Measurements from ENCODE around the gene CTTN. TPM values are rescaled to one million over a fixed set of nuclear protein-coding genes. Genes with fewer than 3 reads are reported as not detected.
A peak's percentile ranks its signal among the peaks of the same experiment; 100 is the strongest.

The CTTN gene
- total RNA-seq, 1 donor from 2014 or later = 296 TPM

DNA sequence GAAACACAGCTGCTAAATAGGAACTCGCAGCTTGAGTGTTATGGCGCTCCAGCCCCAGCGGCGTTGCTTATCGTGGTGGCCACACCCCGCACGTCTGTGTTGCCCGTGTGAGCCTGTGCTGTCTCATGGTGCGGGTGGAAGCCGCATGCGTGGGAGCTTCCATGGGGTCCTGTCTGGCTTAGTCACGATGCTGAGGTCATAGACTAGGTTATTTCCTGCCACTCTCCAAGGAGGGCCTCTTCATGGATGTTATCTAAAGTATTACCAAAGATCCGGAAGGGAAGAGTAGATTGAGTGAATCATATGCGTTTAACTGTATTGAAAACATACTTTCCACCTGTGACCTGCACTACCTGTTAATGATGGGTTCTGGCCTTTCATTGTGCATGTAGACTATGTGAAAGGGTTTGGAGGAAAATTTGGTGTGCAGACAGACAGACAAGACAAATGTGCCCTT, 21.7 kb downstream of the CTTN start:
- H3K4me3 Mint-ChIP-seq (ENCODE audit: unreplicated experiment) = no peak overlapping the region
- H3K9me3 Mint-ChIP-seq (ENCODE audit: unreplicated experiment) = peaks cover 4% of the 10 kb centered on the region
- TF ChIP-seq, protein P1, sequence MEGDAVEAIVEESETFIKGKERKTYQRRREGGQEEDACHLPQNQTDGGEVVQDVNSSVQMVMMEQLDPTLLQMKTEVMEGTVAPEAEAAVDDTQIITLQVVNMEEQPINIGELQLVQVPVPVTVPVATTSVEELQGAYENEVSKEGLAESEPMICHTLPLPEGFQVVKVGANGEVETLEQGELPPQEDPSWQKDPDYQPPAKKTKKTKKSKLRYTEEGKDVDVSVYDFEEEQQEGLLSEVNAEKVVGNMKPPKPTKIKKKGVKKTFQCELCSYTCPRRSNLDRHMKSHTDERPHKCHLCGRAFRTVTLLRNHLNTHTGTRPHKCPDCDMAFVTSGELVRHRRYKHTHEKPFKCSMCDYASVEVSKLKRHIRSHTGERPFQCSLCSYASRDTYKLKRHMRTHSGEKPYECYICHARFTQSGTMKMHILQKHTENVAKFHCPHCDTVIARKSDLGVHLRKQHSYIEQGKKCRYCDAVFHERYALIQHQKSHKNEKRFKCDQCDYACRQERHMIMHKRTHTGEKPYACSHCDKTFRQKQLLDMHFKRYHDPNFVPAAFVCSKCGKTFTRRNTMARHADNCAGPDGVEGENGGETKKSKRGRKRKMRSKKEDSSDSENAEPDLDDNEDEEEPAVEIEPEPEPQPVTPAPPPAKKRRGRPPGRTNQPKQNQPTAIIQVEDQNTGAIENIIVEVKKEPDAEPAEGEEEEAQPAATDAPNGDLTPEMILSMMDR (IDR thresholded peaks at IDR 0.05; ENCODE audit: partially characterized antibody, unreplicated experiment) = no peak
- H3K4me1 Mint-ChIP-seq (ENCODE audit: low read depth, unreplicated experiment) = peaks cover 14% of the 10 kb centered on the region
- no peak overlapping the region for H3K27ac Mint-ChIP-seq (ENCODE audit: unreplicated experiment)
- peaks cover 8% of the 10 kb centered on the region for H3K27me3 Mint-ChIP-seq (ENCODE audit: unreplicated experiment)
- H3K36me3 Mint-ChIP-seq (ENCODE audit: unreplicated experiment) = peaks cover 4% of the 10 kb centered on the region
- no peak for DNase-seq

DNA sequence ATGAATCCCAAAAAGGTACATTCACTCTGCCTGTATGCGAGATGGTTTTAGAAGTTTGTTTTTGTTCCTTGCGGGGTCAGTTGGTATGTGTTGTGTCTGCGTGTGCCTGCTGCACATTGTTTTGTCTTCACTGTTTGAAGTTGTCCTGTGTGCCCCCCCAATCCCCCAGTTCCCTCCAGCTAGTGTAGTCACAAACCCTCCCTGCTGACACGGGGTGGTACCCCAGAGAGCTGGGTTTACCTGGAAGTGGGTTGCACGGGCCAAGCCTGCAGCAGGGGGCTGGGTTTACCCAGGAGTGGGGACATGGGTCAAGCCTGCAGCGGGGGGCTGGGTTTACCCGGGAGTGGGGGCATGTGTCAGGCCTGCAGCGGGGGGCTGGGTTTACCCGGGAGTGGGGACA, 22.2 kb downstream of the CTTN start:
- peaks cover 10% of the 10 kb centered on the region for H3K27me3 Mint-ChIP-seq (ENCODE audit: unreplicated experiment)

DNA sequence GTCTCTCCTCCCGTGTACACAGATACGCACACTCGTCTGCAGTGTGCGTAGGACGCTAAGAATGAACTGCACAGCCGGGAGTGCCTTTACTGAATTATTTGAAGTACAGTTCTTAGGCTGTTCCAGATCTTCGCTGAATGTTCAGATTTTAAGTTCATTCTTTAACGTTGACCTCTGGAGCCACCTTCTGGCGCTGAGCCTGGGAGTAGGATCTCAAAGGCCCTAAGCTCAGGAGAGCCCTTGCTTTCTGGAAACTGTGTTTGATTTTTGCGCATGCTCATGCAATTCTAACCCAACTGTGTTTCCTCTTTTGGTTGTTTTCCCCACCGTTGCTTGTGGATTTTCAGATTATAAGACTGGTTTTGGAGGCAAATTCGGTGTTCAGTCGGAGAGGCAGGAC, 22.8 kb downstream of the CTTN start:
- H3K27me3 Mint-ChIP-seq (ENCODE audit: unreplicated experiment) = peaks cover 12% of the 10 kb centered on the region
- peaks cover 20% of the 10 kb centered on the region for H3K4me1 Mint-ChIP-seq (ENCODE audit: low read depth, unreplicated experiment)
- H3K27ac Mint-ChIP-seq (ENCODE audit: unreplicated experiment) = no peak overlapping the region
- TF ChIP-seq, protein P1 (IDR thresholded peaks at IDR 0.05; ENCODE audit: partially characterized antibody, unreplicated experiment) = no peak
- peaks cover 4% of the 10 kb centered on the region for H3K36me3 Mint-ChIP-seq (ENCODE audit: unreplicated experiment)
- H3K4me3 Mint-ChIP-seq (ENCODE audit: unreplicated experiment) = no peak overlapping the region
- peaks cover 11% of the 10 kb centered on the region for H3K9me3 Mint-ChIP-seq (ENCODE audit: unreplicated experiment)
- no peak for DNase-seq

More for the DNA sequence above, 22.2 kb downstream of the CTTN start:
- H3K36me3 Mint-ChIP-seq (ENCODE audit: unreplicated experiment) = peaks cover 4% of the 10 kb centered on the region
- no peak overlapping the region for H3K27ac Mint-ChIP-seq (ENCODE audit: unreplicated experiment)
- no peak overlapping the region for H3K4me3 Mint-ChIP-seq (ENCODE audit: unreplicated experiment)
- H3K9me3 Mint-ChIP-seq (ENCODE audit: unreplicated experiment) = peaks cover 9% of the 10 kb centered on the region
- no peak for DNase-seq
- TF ChIP-seq, protein P1 (IDR thresholded peaks at IDR 0.05; ENCODE audit: partially characterized antibody, unreplicated experiment) = no peak
- peaks cover 16% of the 10 kb centered on the region for H3K4me1 Mint-ChIP-seq (ENCODE audit: low read depth, unreplicated experiment)

DNA sequence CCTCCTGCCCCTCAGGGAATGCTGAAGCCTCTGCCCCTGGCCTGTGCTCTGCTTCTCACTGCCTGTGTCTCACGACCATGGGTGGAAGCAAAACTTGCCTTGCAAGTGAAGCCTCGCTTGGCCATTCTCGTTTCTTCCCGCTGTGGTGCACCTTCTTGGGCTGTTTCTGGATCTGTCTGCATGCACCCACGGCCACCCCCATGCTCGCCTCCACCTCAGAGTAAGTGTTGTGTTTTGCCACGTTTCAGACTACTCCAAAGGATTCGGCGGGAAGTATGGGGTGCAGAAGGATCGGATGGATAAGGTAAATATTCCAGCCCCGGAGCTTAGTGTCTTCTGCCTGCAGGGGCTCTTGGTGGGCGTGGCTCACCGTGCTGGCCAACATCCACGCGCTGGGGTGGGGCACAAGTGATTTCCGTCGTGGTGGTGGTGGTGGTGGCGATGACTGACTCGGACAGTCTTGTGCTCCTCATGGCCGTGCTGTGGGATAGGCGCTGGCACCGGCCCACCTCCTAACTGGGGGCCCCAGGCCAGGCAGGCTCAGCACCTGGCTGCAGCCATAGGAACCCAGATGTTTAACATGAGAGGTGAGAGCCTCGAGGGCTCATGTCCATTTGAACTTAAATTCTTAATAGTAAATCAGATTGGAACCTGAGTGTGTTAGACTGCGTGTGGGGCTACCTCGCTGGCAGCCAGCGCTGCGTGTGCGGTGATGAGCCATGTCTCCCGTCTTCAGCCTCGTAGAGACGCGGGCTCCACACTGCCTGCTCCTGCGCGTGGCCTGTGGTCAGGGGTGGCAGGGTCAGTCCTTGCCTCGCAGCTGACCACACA, 24.6 kb downstream of the CTTN start:
- no peak for DNase-seq
- peaks cover 4% of the 10 kb centered on the region for H3K36me3 Mint-ChIP-seq (ENCODE audit: unreplicated experiment)
- H3K4me1 Mint-ChIP-seq (ENCODE audit: low read depth, unreplicated experiment) = peaks cover 20% of the 10 kb centered on the region
- TF ChIP-seq, protein P1 (IDR thresholded peaks at IDR 0.05; ENCODE audit: partially characterized antibody, unreplicated experiment) = no peak
- no peak overlapping the region for H3K4me3 Mint-ChIP-seq (ENCODE audit: unreplicated experiment)
- peaks cover 11% of the 10 kb centered on the region for H3K9me3 Mint-ChIP-seq (ENCODE audit: unreplicated experiment)
- H3K27ac Mint-ChIP-seq (ENCODE audit: unreplicated experiment) = peak overlapping the region; percentile 72
- peaks cover 12% of the 10 kb centered on the region for H3K27me3 Mint-ChIP-seq (ENCODE audit: unreplicated experiment)

Data from glutamatergic neuron (in vitro differentiated cells).